GM21619 (cell line): ENCODE data around the gene ZRANB1.

Source experiments
- ATAC-seq: cut with Tn5 transposase; IDR thresholded peaks from one replicate; pipeline ENCODE4 v1.9.1; 2021; ENCODE audit not compliant: unreplicated experiment

Gene ZRANB1

GRCh38 chr10:125033146-125033924 is 91.4 kb downstream of the ZRANB1 start:
- no peak for ATAC-seq

GRCh38 chr10:125034675-125035074 is 92.8 kb downstream of the ZRANB1 start:
- no peak for ATAC-seq

GRCh38 chr10:125035136-125035535 is 93.2 kb downstream of the ZRANB1 start:
- ATAC-seq: no peak

GRCh38 chr10:125035588-125036295 is 93.8 kb downstream of the ZRANB1 start:
- ATAC-seq: no peak

GRCh38 chr10:125037145-125037877 is 95.4 kb downstream of the ZRANB1 start:
- no peak for ATAC-seq
